ENCODE data around the gene ARL11.

The ARL11 gene

GRCh38 chr13:49678191-49678914 lies 50.0 kb downstream of the ARL11 start:
- TF ChIP-seq CTCF (IDR thresholded peaks at IDR 0.05; ENCODE audit: poor library complexity, severe bottlenecking), result no peak

GRCh38 chr13:49679246-49679645 lies 50.9 kb downstream of the ARL11 start:
- Histone ChIP-seq H3K27me3 (ENCODE audit: insufficient read depth, poor library complexity, severe bottlenecking) (no peaks in the 10 kb centered on the region), H3K27ac (ENCODE audit: poor library complexity, severe bottlenecking) (no peak overlapping the region), H3K9me3 (ENCODE audit: severe bottlenecking) (no peaks in the 10 kb centered on the region), H3K36me3 (ENCODE audit: low read depth) (peaks cover 19% of the 10 kb centered on the region), H3K4me3 (ENCODE audit: severe bottlenecking) (no peak overlapping the region), H3K4me1 (ENCODE audit: insufficient read depth, poor library complexity, severe bottlenecking) (peaks cover 9% of the 10 kb centered on the region)
- ATAC-seq (ENCODE audit: low read depth) (no peak), DNase-seq (ENCODE audit: low spot score) (no peak)
- TF ChIP-seq CTCF (IDR thresholded peaks at IDR 0.05; ENCODE audit: poor library complexity, severe bottlenecking), result no peak

More at GRCh38 chr13:49678191-49678914, 50.0 kb downstream of the ARL11 start:
- H3K4me3 ChIP-seq (ENCODE audit: severe bottlenecking), result no peak overlapping the region
- ATAC-seq (ENCODE audit: low read depth) (no peak), DNase-seq (ENCODE audit: low spot score) (no peak)
- peaks cover 19% of the 10 kb centered on the region for H3K36me3 ChIP-seq (ENCODE audit: low read depth)
- peaks cover 9% of the 10 kb centered on the region for H3K4me1 ChIP-seq (ENCODE audit: insufficient read depth, poor library complexity, severe bottlenecking)
- no peak overlapping the region for H3K27ac ChIP-seq (ENCODE audit: poor library complexity, severe bottlenecking)
- H3K27me3 ChIP-seq (ENCODE audit: insufficient read depth, poor library complexity, severe bottlenecking), result no peaks in the 10 kb centered on the region
- no peaks in the 10 kb centered on the region for H3K9me3 ChIP-seq (ENCODE audit: severe bottlenecking)

- Histone ChIP-seq H3K27ac (ENCODE audit: poor library complexity, severe bottlenecking) (no peak overlapping the region), H3K4me3 (ENCODE audit: severe bottlenecking) (no peak overlapping the region), H3K9me3 (ENCODE audit: severe bottlenecking) (no peaks in the 10 kb centered on the region), H3K4me1 (ENCODE audit: insufficient read depth, poor library complexity, severe bottlenecking) (peaks cover 9% of the 10 kb centered on the region), H3K36me3 (ENCODE audit: low read depth) (peaks cover 27% of the 10 kb centered on the region), H3K27me3 (ENCODE audit: insufficient read depth, poor library complexity, severe bottlenecking) (no peaks in the 10 kb centered on the region)
- TF ChIP-seq CTCF (IDR thresholded peaks at IDR 0.05; ENCODE audit: poor library complexity, severe bottlenecking), result no peak
- DNase-seq (ENCODE audit: low spot score), result no peak
- ATAC-seq (ENCODE audit: low read depth), result peak; percentile 53; the same call in 2 of the 3 replicates
Measured at GRCh38 chr13:49681842-49682435, 53.6 kb downstream of the ARL11 start.
